GM21367 (cell line): ENCODE results near the gene MEX3C.

Experiments used
- ATAC-seq: cut with Tn5 transposase; IDR thresholded peaks from one replicate; pipeline ENCODE4 v1.9.1; 2021; ENCODE audit not compliant: unreplicated experiment

The MEX3C gene

GRCh38 chr18:51157215-51157614 is 40.3 kb downstream of the MEX3C start:
- ATAC-seq: no peak

- no peak for ATAC-seq
Observed at GRCh38 chr18:51154431-51155063, 42.9 kb downstream of the MEX3C start.

GRCh38 chr18:51153659-51154371 is 43.7 kb downstream of the MEX3C start:
- peak; percentile 70 for ATAC-seq

GRCh38 chr18:51151568-51152511 is 45.6 kb downstream of the MEX3C start:
- peak; percentile 25 for ATAC-seq

- ATAC-seq: no peak
Observed at GRCh38 chr18:51151185-51151567, 46.3 kb downstream of the MEX3C start.

GRCh38 chr18:51150113-51150700 is 47.3 kb downstream of the MEX3C start:
- no peak for ATAC-seq

- ATAC-seq: no peak
Observed at GRCh38 chr18:51149670-51150069, 47.8 kb downstream of the MEX3C start.

- no peak for ATAC-seq
Observed at GRCh38 chr18:51146909-51147308, 50.6 kb downstream of the MEX3C start.

GRCh38 chr18:51138936-51139335 is 58.5 kb downstream of the MEX3C start:
- no peak for ATAC-seq

GRCh38 chr18:51137891-51138290 is 59.6 kb downstream of the MEX3C start:
- no peak for ATAC-seq

- ATAC-seq: no peak
Observed at GRCh38 chr18:51137026-51137729, 60.3 kb downstream of the MEX3C start.

- ATAC-seq: no peak
Observed at GRCh38 chr18:51135795-51136194, 61.7 kb downstream of the MEX3C start.

- ATAC-seq: no peak
Observed at GRCh38 chr18:51135364-51135763, 62.1 kb downstream of the MEX3C start.

- no peak for ATAC-seq
Observed at GRCh38 chr18:51134721-51135120, 62.8 kb downstream of the MEX3C start.

GRCh38 chr18:51133580-51134160 is 63.8 kb downstream of the MEX3C start:
- ATAC-seq: no peak

- no peak for ATAC-seq
Observed at GRCh38 chr18:51132256-51132935, 65.1 kb downstream of the MEX3C start.

- no peak for ATAC-seq
Observed at GRCh38 chr18:51128533-51128932, 68.9 kb downstream of the MEX3C start.

- ATAC-seq: no peak
Observed at GRCh38 chr18:51127664-51128063, 69.8 kb downstream of the MEX3C start.

GRCh38 chr18:51125976-51126375 is 71.5 kb downstream of the MEX3C start:
- ATAC-seq: no peak
